Measurements from ENCODE around the gene CTSH. TPM values are rescaled to one million over a fixed set of nuclear protein-coding genes. Genes with fewer than 3 reads are reported as not detected.

CTSH gene
- total and polyA plus RNA-seq, 5 donors from 2014 or later: 9.6 to 51.5 (median 35.5) TPM

- Mint-ChIP-seq H3K27ac (no peak overlapping the region), H3K9me3 (no peaks in the 10 kb centered on the region), H3K4me1 (peaks cover 0 to 9% (median 6%) of the 10 kb centered on the region in 4 donors), H3K27me3 (peaks cover 6% of the 10 kb centered on the region), H3K36me3 (no peaks in the 10 kb centered on the region), H3K4me3 (no peak overlapping the region)
- Histone ChIP-seq H3K4me1 (ENCODE audit: control insufficient read depth, insufficient read depth, low read length, poor library complexity, severe bottlenecking) (no peaks in the 10 kb centered on the region), H3K27ac (ENCODE audit: insufficient read depth, low read length, poor library complexity, severe bottlenecking) (no peak overlapping the region), H3K9me3 (ENCODE audit: control insufficient read depth in 2 of 2, low read length in 2 of 2) (no peaks in the 10 kb centered on the region), H3K4me3 (ENCODE audit: low read depth, low read length) (no peak overlapping the region), H3K27me3 (ENCODE audit: control insufficient read depth, insufficient read depth, low read length) (no peaks in the 10 kb centered on the region), H3K36me3 (ENCODE audit: control insufficient read depth, insufficient read depth, low read length) (no peaks in the 10 kb centered on the region)
- DNase-seq: no peak
- no peak for ATAC-seq (ENCODE audit: low read depth in 2 of 2)
Observed at GRCh38 chr15:78981532-78982313, 36.9 kb upstream of the CTSH start.

DNA sequence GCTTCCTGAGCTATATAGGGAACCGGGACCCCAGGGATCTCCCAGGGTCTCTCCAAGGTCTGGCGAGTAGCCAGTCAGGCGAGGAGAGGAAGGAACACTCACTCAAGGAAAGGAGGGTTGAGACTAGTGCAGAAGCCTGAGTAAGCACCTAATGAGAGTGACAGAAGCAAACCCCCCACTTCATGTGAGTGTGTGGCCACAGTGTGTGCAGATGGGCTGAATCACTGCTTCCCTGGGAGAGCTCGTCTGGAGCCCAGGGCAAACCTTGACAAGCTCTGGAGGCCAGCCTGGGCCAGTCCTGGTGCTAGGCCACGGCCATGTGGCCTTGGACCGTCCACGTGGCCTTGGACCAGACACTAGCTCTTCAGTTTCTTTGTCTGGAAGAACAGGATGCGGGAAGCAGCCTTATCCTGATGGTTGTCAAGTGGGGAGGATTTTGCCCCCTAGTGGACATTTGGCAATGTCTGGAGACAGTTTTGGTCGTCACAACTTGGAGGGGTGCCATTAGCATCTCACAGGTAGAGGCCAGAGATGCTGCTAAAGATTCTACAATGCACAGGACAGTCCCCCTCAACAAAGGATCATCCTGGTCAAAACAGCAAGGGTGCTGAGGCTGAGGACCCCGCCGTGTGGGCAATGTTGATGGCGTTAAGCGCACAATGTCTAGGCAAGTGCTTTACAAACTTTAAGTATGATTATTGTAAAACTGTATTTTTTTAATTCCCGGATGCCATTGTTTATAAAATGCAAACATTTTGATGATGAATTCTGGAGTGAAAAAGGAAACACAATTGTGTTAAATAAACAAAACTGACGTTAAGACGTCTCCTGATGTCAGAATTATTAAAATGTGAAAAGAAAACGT, 34.8 kb upstream of the CTSH start:
- no peaks in the 10 kb centered on the region for H3K27me3 ChIP-seq (ENCODE audit: control insufficient read depth, insufficient read depth, low read length)
- ATAC-seq (ENCODE audit: low read depth in 2 of 2) (no peak), DNase-seq (peak in 2 of 3 donors; percentile 11 to 64)
- Mint-ChIP-seq H3K4me3 (no peak overlapping the region), H3K27me3 (peaks cover 6% of the 10 kb centered on the region), H3K27ac (no peak overlapping the region), H3K4me1 (peaks cover 0 to 9% (median 6%) of the 10 kb centered on the region in 4 donors), H3K9me3 (no peaks in the 10 kb centered on the region), H3K36me3 (no peaks in the 10 kb centered on the region)
- no peak overlapping the region for H3K4me3 ChIP-seq (ENCODE audit: low read depth, low read length)
- H3K4me1 ChIP-seq (ENCODE audit: control insufficient read depth, insufficient read depth, low read length, poor library complexity, severe bottlenecking): no peaks in the 10 kb centered on the region
- H3K9me3 ChIP-seq (ENCODE audit: control insufficient read depth in 2 of 2, low read length in 2 of 2): no peaks in the 10 kb centered on the region
- H3K36me3 ChIP-seq (ENCODE audit: control insufficient read depth, insufficient read depth, low read length): no peaks in the 10 kb centered on the region
- no peak overlapping the region for H3K27ac ChIP-seq (ENCODE audit: insufficient read depth, low read length, poor library complexity, severe bottlenecking)

DNA sequence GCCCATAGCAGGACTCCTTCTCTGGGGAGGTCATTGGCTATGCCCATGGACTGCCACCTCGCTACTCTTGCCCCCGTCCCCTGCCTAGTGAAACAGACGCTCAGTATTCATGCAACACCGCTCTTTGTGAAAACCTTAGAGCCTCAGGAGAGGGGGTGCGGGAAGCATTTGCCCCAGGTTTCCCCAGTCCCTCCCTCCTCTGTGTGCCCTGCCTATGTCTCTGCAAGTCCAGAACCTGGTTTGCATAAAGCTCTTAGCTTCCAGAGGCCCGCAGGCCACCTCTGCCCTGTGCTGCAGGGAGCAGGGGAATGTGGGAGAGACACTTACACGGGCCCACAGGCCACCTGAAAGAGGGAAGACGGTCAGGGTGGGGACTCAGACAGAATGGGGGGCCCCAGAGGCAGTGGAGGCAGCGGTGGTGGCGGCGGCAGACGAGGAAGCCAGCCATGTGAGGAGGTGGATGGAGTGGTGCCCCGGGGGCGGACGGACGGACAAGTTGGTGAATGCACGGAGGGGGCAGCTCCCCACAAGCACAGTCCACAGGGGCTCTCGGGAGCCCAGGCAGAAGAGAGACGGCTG, 33.8 kb upstream of the CTSH start:
- DNase-seq: no peak
- Mint-ChIP-seq H3K9me3 (peaks cover 0 to 3% (median 0%) of the 10 kb centered on the region in 7 donors), H3K4me3 (no peak overlapping the region), H3K36me3 (no peaks in the 10 kb centered on the region), H3K27me3 (peaks cover 6% of the 10 kb centered on the region), H3K27ac (no peak overlapping the region), H3K4me1 (peaks cover 0 to 9% (median 6%) of the 10 kb centered on the region in 4 donors)
- Histone ChIP-seq H3K36me3 (ENCODE audit: control insufficient read depth, insufficient read depth, low read length) (no peaks in the 10 kb centered on the region), H3K27me3 (ENCODE audit: control insufficient read depth, insufficient read depth, low read length) (no peaks in the 10 kb centered on the region), H3K9me3 (ENCODE audit: control insufficient read depth in 2 of 2, low read length in 2 of 2) (no peaks in the 10 kb centered on the region), H3K4me1 (ENCODE audit: control insufficient read depth, insufficient read depth, low read length, poor library complexity, severe bottlenecking) (no peaks in the 10 kb centered on the region), H3K4me3 (ENCODE audit: low read depth, low read length) (no peak overlapping the region), H3K27ac (ENCODE audit: insufficient read depth, low read length, poor library complexity, severe bottlenecking) (no peak overlapping the region)
- no peak for ATAC-seq (ENCODE audit: low read depth in 2 of 2)

GRCh38 chr15:78977591-78978347, 32.9 kb upstream of the CTSH start:
- no peaks in the 10 kb centered on the region for H3K27me3 ChIP-seq (ENCODE audit: control insufficient read depth, insufficient read depth, low read length)
- ATAC-seq (ENCODE audit: low read depth in 2 of 2) (no peak), DNase-seq (no peak)
- Mint-ChIP-seq H3K27me3 (peaks cover 6% of the 10 kb centered on the region), H3K4me1 (peaks cover 0 to 9% (median 6%) of the 10 kb centered on the region in 4 donors), H3K27ac (no peak overlapping the region), H3K36me3 (no peaks in the 10 kb centered on the region), H3K4me3 (no peak overlapping the region), H3K9me3 (peaks cover 0 to 3% (median 0%) of the 10 kb centered on the region in 7 donors)
- H3K9me3 ChIP-seq (ENCODE audit: control insufficient read depth in 2 of 2, low read length in 2 of 2): no peaks in the 10 kb centered on the region
- no peak overlapping the region for H3K27ac ChIP-seq (ENCODE audit: insufficient read depth, low read length, poor library complexity, severe bottlenecking)
- no peaks in the 10 kb centered on the region for H3K36me3 ChIP-seq (ENCODE audit: control insufficient read depth, insufficient read depth, low read length)
- no peak overlapping the region for H3K4me3 ChIP-seq (ENCODE audit: low read depth, low read length)
- no peaks in the 10 kb centered on the region for H3K4me1 ChIP-seq (ENCODE audit: control insufficient read depth, insufficient read depth, low read length, poor library complexity, severe bottlenecking)

- Histone ChIP-seq H3K4me1 (ENCODE audit: control insufficient read depth, insufficient read depth, low read length, poor library complexity, severe bottlenecking) (no peaks in the 10 kb centered on the region), H3K4me3 (ENCODE audit: low read depth, low read length) (no peak overlapping the region), H3K36me3 (ENCODE audit: control insufficient read depth, insufficient read depth, low read length) (no peaks in the 10 kb centered on the region), H3K9me3 (ENCODE audit: control insufficient read depth in 2 of 2, low read length in 2 of 2) (no peaks in the 10 kb centered on the region), H3K27me3 (ENCODE audit: control insufficient read depth, insufficient read depth, low read length) (no peaks in the 10 kb centered on the region), H3K27ac (ENCODE audit: insufficient read depth, low read length, poor library complexity, severe bottlenecking) (no peak overlapping the region)
- Mint-ChIP-seq H3K36me3 (no peaks in the 10 kb centered on the region), H3K4me1 (peaks cover 0 to 9% (median 6%) of the 10 kb centered on the region in 4 donors), H3K9me3 (peaks cover 0 to 3% (median 0%) of the 10 kb centered on the region in 7 donors), H3K4me3 (no peak overlapping the region), H3K27ac (no peak overlapping the region), H3K27me3 (peaks cover 6% of the 10 kb centered on the region)
- ATAC-seq (ENCODE audit: low read depth in 2 of 2): peak in 1 of 2 donors; percentile 58
- peak in 1 of 3 donors; percentile 34 for DNase-seq
Observed at GRCh38 chr15:78977091-78977571, 32.3 kb upstream of the CTSH start.

DNA sequence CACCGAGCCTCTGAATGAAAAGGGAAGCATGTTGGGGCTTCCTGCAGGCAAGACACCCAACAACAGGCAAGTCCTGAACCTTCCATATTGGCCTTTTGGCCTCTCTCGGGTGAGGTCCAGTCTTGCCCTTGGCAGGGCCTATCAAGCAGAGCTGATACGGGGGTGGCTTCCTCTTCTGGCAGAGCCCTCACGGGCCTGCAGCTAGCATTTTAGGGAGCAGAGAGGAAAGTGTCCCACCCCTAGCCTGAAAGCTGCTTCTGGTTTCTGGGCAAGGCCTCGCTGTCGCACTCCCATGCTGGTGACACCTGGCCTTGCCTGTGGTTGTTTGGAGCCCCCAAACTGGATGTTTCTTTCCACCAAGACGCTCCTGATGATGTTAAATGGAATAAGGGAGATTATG, 31.8 kb upstream of the CTSH start:
- Mint-ChIP-seq H3K9me3 (peaks cover 0 to 3% (median 0%) of the 10 kb centered on the region in 7 donors), H3K4me1 (peaks cover 0 to 9% (median 6%) of the 10 kb centered on the region in 4 donors), H3K27ac (no peak overlapping the region), H3K36me3 (no peaks in the 10 kb centered on the region), H3K4me3 (no peak overlapping the region), H3K27me3 (peaks cover 6% of the 10 kb centered on the region)
- no peaks in the 10 kb centered on the region for H3K27me3 ChIP-seq (ENCODE audit: control insufficient read depth, insufficient read depth, low read length)
- no peaks in the 10 kb centered on the region for H3K9me3 ChIP-seq (ENCODE audit: control insufficient read depth in 2 of 2, low read length in 2 of 2)
- no peak for DNase-seq
- H3K4me1 ChIP-seq (ENCODE audit: control insufficient read depth, insufficient read depth, low read length, poor library complexity, severe bottlenecking): no peaks in the 10 kb centered on the region
- no peaks in the 10 kb centered on the region for H3K36me3 ChIP-seq (ENCODE audit: control insufficient read depth, insufficient read depth, low read length)
- H3K27ac ChIP-seq (ENCODE audit: insufficient read depth, low read length, poor library complexity, severe bottlenecking): no peak overlapping the region
- no peak for ATAC-seq (ENCODE audit: low read depth in 2 of 2)
- H3K4me3 ChIP-seq (ENCODE audit: low read depth, low read length): no peak overlapping the region

GRCh38 chr15:78974272-78974918, 29.5 kb upstream of the CTSH start:
- Mint-ChIP-seq H3K27ac (no peak overlapping the region), H3K4me1 (peaks cover 0 to 9% (median 6%) of the 10 kb centered on the region in 4 donors), H3K4me3 (no peak overlapping the region), H3K27me3 (peaks cover 6% of the 10 kb centered on the region), H3K9me3 (peaks cover 0 to 3% (median 0%) of the 10 kb centered on the region in 7 donors), H3K36me3 (no peaks in the 10 kb centered on the region)
- ATAC-seq (ENCODE audit: low read depth in 2 of 2) (no peak), DNase-seq (no peak)
- Histone ChIP-seq H3K4me3 (ENCODE audit: low read depth, low read length) (no peak overlapping the region), H3K27ac (ENCODE audit: insufficient read depth, low read length, poor library complexity, severe bottlenecking) (no peak overlapping the region), H3K4me1 (ENCODE audit: control insufficient read depth, insufficient read depth, low read length, poor library complexity, severe bottlenecking) (no peaks in the 10 kb centered on the region), H3K36me3 (ENCODE audit: control insufficient read depth, insufficient read depth, low read length) (no peaks in the 10 kb centered on the region), H3K9me3 (ENCODE audit: control insufficient read depth in 2 of 2, low read length in 2 of 2) (no peaks in the 10 kb centered on the region), H3K27me3 (ENCODE audit: control insufficient read depth, insufficient read depth, low read length) (no peaks in the 10 kb centered on the region)

All from CD4-positive, CD25-positive, alpha-beta regulatory T cell (primary cell).